Measurements from ENCODE around the gene SLC23A2.
"Not testable (repeated sequence)": the region's sequence is repeated elsewhere in the genome, so short reads cannot be mapped to it uniquely, and the experiment has no call there.

SLC23A2 gene

GRCh38 chr20:4861961-4862360 lies 139.3 kb downstream of the SLC23A2 start:
- Histone ChIP-seq H3K27ac (ENCODE audit: low read depth, low read length, severe bottlenecking) (no peak overlapping the region), H3K9me3 (ENCODE audit: control insufficient read depth, low read length) (no peaks in the 10 kb centered on the region), H3K4me3 (ENCODE audit: extremely low read depth, insufficient read depth, low read length, poor library complexity, severe bottlenecking) (no peak overlapping the region), H3K4me1 (ENCODE audit: control insufficient read depth, insufficient read depth, low read length, poor library complexity, severe bottlenecking) (no peaks in the 10 kb centered on the region), H3K36me3 (ENCODE audit: control insufficient read depth, insufficient read depth, low read length) (peaks cover 33% of the 10 kb centered on the region)
- WGBS, 2 experiments (ENCODE audit: insufficient coverage in 2 of 2) = 89 to 96% methylated on average over 8 to 10 of the region's 11 CpGs

- peaks cover 39% of the 10 kb centered on the region for H3K36me3 ChIP-seq (ENCODE audit: control insufficient read depth, insufficient read depth, low read length)
- 87 to 100% methylated on average over 3 of the region's 3 CpGs for WGBS, 2 experiments (ENCODE audit: insufficient coverage in 2 of 2)
- no peak overlapping the region for H3K27ac ChIP-seq (ENCODE audit: low read depth, low read length, severe bottlenecking)
These were observed 143.3 kb downstream of the SLC23A2 start for GRCh38 chr20:4858000-4858399.

GRCh38 chr20:4856022-4856755 lies 145.1 kb downstream of the SLC23A2 start:
- WGBS, 2 experiments (ENCODE audit: insufficient coverage in 2 of 2) = 96 to 98% methylated on average over 17 to 18 of the region's 19 CpGs
- Histone ChIP-seq H3K27ac (ENCODE audit: low read depth, low read length, severe bottlenecking) (no peak overlapping the region), H3K36me3 (ENCODE audit: control insufficient read depth, insufficient read depth, low read length) (peaks cover 29% of the 10 kb centered on the region)

More at GRCh38 chr20:4858000-4858399, 143.3 kb downstream of the SLC23A2 start:
- Histone ChIP-seq H3K4me1 (ENCODE audit: control insufficient read depth, insufficient read depth, low read length, poor library complexity, severe bottlenecking) (no peaks in the 10 kb centered on the region), H3K9me3 (ENCODE audit: control insufficient read depth, low read length) (no peaks in the 10 kb centered on the region), H3K4me3 (ENCODE audit: extremely low read depth, insufficient read depth, low read length, poor library complexity, severe bottlenecking) (no peak overlapping the region)

GRCh38 chr20:4855555-4855954 lies 145.8 kb downstream of the SLC23A2 start:
- no peak overlapping the region for H3K4me3 ChIP-seq (ENCODE audit: extremely low read depth, insufficient read depth, low read length, poor library complexity, severe bottlenecking)
- peaks cover 29% of the 10 kb centered on the region for H3K36me3 ChIP-seq (ENCODE audit: control insufficient read depth, insufficient read depth, low read length)
- 88 to 94% methylated on average over 11 of the region's 14 CpGs for WGBS, 2 experiments (ENCODE audit: insufficient coverage in 2 of 2)
- no peaks in the 10 kb centered on the region for H3K9me3 ChIP-seq (ENCODE audit: control insufficient read depth, low read length)
- H3K27ac ChIP-seq (ENCODE audit: low read depth, low read length, severe bottlenecking) = no peak overlapping the region
- no peaks in the 10 kb centered on the region for H3K4me1 ChIP-seq (ENCODE audit: control insufficient read depth, insufficient read depth, low read length, poor library complexity, severe bottlenecking)

More at GRCh38 chr20:4856022-4856755, 145.1 kb downstream of the SLC23A2 start:
- Histone ChIP-seq H3K4me3 (ENCODE audit: extremely low read depth, insufficient read depth, low read length, poor library complexity, severe bottlenecking) (no peak overlapping the region), H3K9me3 (ENCODE audit: control insufficient read depth, low read length) (no peaks in the 10 kb centered on the region), H3K4me1 (ENCODE audit: control insufficient read depth, insufficient read depth, low read length, poor library complexity, severe bottlenecking) (no peaks in the 10 kb centered on the region)

- whole genome bisulfite sequencing, 2 experiments (ENCODE audit: insufficient coverage in 2 of 2) = 94 to 98% methylated on average over 11 to 12 of the region's 12 CpGs
- Histone ChIP-seq H3K27ac (ENCODE audit: low read depth, low read length, severe bottlenecking) (no peak overlapping the region), H3K36me3 (ENCODE audit: control insufficient read depth, insufficient read depth, low read length) (peaks cover 29% of the 10 kb centered on the region), H3K4me3 (ENCODE audit: extremely low read depth, insufficient read depth, low read length, poor library complexity, severe bottlenecking) (no peak overlapping the region), H3K4me1 (ENCODE audit: control insufficient read depth, insufficient read depth, low read length, poor library complexity, severe bottlenecking) (no peaks in the 10 kb centered on the region), H3K9me3 (ENCODE audit: control insufficient read depth, low read length) (no peaks in the 10 kb centered on the region)
These were observed 146.2 kb downstream of the SLC23A2 start for GRCh38 chr20:4855097-4855496.

- Histone ChIP-seq H3K27ac (ENCODE audit: low read depth, low read length, severe bottlenecking) (no peak overlapping the region), H3K4me3 (ENCODE audit: extremely low read depth, insufficient read depth, low read length, poor library complexity, severe bottlenecking) (no peak overlapping the region), H3K36me3 (ENCODE audit: control insufficient read depth, insufficient read depth, low read length) (peaks cover 26% of the 10 kb centered on the region), H3K9me3 (ENCODE audit: control insufficient read depth, low read length) (no peaks in the 10 kb centered on the region), H3K4me1 (ENCODE audit: control insufficient read depth, insufficient read depth, low read length, poor library complexity, severe bottlenecking) (no peaks in the 10 kb centered on the region)
- 95 to 100% methylated on average over 4 of the region's 4 CpGs for WGBS, 2 experiments (ENCODE audit: insufficient coverage in 2 of 2)
These were observed 146.8 kb downstream of the SLC23A2 start for GRCh38 chr20:4854561-4854901.

GRCh38 chr20:4853757-4854560 lies 147.4 kb downstream of the SLC23A2 start:
- Histone ChIP-seq H3K4me1 (ENCODE audit: control insufficient read depth, insufficient read depth, low read length, poor library complexity, severe bottlenecking) (no peaks in the 10 kb centered on the region), H3K4me3 (ENCODE audit: extremely low read depth, insufficient read depth, low read length, poor library complexity, severe bottlenecking) (no peak overlapping the region), H3K27ac (ENCODE audit: low read depth, low read length, severe bottlenecking) (no peak overlapping the region), H3K9me3 (ENCODE audit: control insufficient read depth, low read length) (no peaks in the 10 kb centered on the region), H3K36me3 (ENCODE audit: control insufficient read depth, insufficient read depth, low read length) (peaks cover 21% of the 10 kb centered on the region)
- WGBS, 2 experiments (ENCODE audit: insufficient coverage in 2 of 2) = 97 to 100% methylated on average over 3 to 5 of the region's 9 CpGs

- WGBS, 2 experiments (ENCODE audit: insufficient coverage in 2 of 2) = 94 to 98% methylated on average over 14 of the region's 15 CpGs
- peaks cover 11% of the 10 kb centered on the region for H3K36me3 ChIP-seq (ENCODE audit: control insufficient read depth, insufficient read depth, low read length)
- H3K4me3 ChIP-seq (ENCODE audit: extremely low read depth, insufficient read depth, low read length, poor library complexity, severe bottlenecking) = no peak overlapping the region
These were observed 148.3 kb downstream of the SLC23A2 start for GRCh38 chr20:4853004-4853403.

GRCh38 chr20:4850960-4851359 lies 150.3 kb downstream of the SLC23A2 start:
- Histone ChIP-seq H3K9me3 (ENCODE audit: control insufficient read depth, low read length) (no peaks in the 10 kb centered on the region), H3K36me3 (ENCODE audit: control insufficient read depth, insufficient read depth, low read length) (peaks cover 6% of the 10 kb centered on the region), H3K4me3 (ENCODE audit: extremely low read depth, insufficient read depth, low read length, poor library complexity, severe bottlenecking) (no peak overlapping the region), H3K4me1 (ENCODE audit: control insufficient read depth, insufficient read depth, low read length, poor library complexity, severe bottlenecking) (no peaks in the 10 kb centered on the region), H3K27ac (ENCODE audit: low read depth, low read length, severe bottlenecking) (no peak overlapping the region)
- WGBS, 2 experiments (ENCODE audit: insufficient coverage in 2 of 2) = 100% methylated on average over 4 of the region's 5 CpGs; no CpG with 5 or more reads in 1 of the 2 experiments

More at GRCh38 chr20:4853004-4853403, 148.3 kb downstream of the SLC23A2 start:
- H3K4me1 ChIP-seq (ENCODE audit: control insufficient read depth, insufficient read depth, low read length, poor library complexity, severe bottlenecking) = no peaks in the 10 kb centered on the region
- no peak overlapping the region for H3K27ac ChIP-seq (ENCODE audit: low read depth, low read length, severe bottlenecking)
- H3K9me3 ChIP-seq (ENCODE audit: control insufficient read depth, low read length) = no peaks in the 10 kb centered on the region

- WGBS, 2 experiments (ENCODE audit: insufficient coverage in 2 of 2) = 100% methylated on average over 1 of the region's 3 CpGs; no CpG with 5 or more reads in 1 of the 2 experiments
- H3K27ac ChIP-seq (ENCODE audit: low read depth, low read length, severe bottlenecking); H3K36me3 ChIP-seq (ENCODE audit: control insufficient read depth, insufficient read depth, low read length): not testable (repeated sequence)
These were observed 152.5 kb downstream of the SLC23A2 start for GRCh38 chr20:4848829-4849228.

GRCh38 chr20:4848041-4848440 lies 153.3 kb downstream of the SLC23A2 start:
- Histone ChIP-seq H3K4me3 (ENCODE audit: extremely low read depth, insufficient read depth, low read length, poor library complexity, severe bottlenecking) (no peak overlapping the region), H3K9me3 (ENCODE audit: control insufficient read depth, low read length) (no peaks in the 10 kb centered on the region), H3K27ac (ENCODE audit: low read depth, low read length, severe bottlenecking) (no peak overlapping the region), H3K36me3 (ENCODE audit: control insufficient read depth, insufficient read depth, low read length) (no peaks in the 10 kb centered on the region), H3K4me1 (ENCODE audit: control insufficient read depth, insufficient read depth, low read length, poor library complexity, severe bottlenecking) (no peaks in the 10 kb centered on the region)
- 84 to 98% methylated on average over 5 of the region's 7 CpGs for WGBS, 2 experiments (ENCODE audit: insufficient coverage in 2 of 2)

More at GRCh38 chr20:4848829-4849228, 152.5 kb downstream of the SLC23A2 start:
- H3K4me3 ChIP-seq (ENCODE audit: extremely low read depth, insufficient read depth, low read length, poor library complexity, severe bottlenecking); H3K4me1 ChIP-seq (ENCODE audit: control insufficient read depth, insufficient read depth, low read length, poor library complexity, severe bottlenecking); H3K9me3 ChIP-seq (ENCODE audit: control insufficient read depth, low read length): not testable (repeated sequence)

Measured in mesodermal cell (in vitro differentiated cells).